Esophagus muscularis mucosa (tissue), 4 donors: ENCODE data around the gene EHD2. TPM values are rescaled to one million over a fixed set of nuclear protein-coding genes. Genes with fewer than 3 reads are reported as not detected.
"Not testable (repeated sequence)": the region's sequence is repeated elsewhere in the genome, so short reads cannot be mapped to it uniquely, and the experiment has no call there.

Experiments used
- DNase-seq: peaks from one replicate; pipeline ENCODE4 v3.0.0-alpha.2; 2017; ENCODE audit errors: extremely low spot score
- H3K27ac ChIP-seq, 4 donors: fragments of 200-600 bp; sonication (generic); replicated peaks in 1 of 4; 1 replicate in 3 of 4; 2 replicates in 1 of 4; pipeline ENCODE4 v1.5.1; 2016 to 2019; ENCODE audit warnings: mild to moderate bottlenecking in 1 of 4
- H3K27me3 ChIP-seq, 4 donors: fragments of 200-600 bp; sonication (generic); one replicate each; pipeline versions ENCODE4 v1.5.1 to v1.6.0; 2016 to 2019
- H3K36me3 ChIP-seq, 4 donors: fragments of 200-600 bp; sonication (generic); one replicate each; pipeline ENCODE4 v1.5.1; 2016 to 2019
- H3K4me1 ChIP-seq, 4 donors: fragments of 200-600 bp; sonication (generic); one replicate each; pipeline ENCODE4 v1.5.1; 2016 to 2019
- H3K4me3 ChIP-seq, 4 donors: fragments of 200-600 bp; sonication (generic); 1 replicate in 2 of 4; 2 replicates in 2 of 4; pipeline ENCODE4 v1.5.1; 2016 to 2019; ENCODE audit warnings: mild to moderate bottlenecking in 4 of 4, moderate library complexity in 1 of 4
- H3K9me3 ChIP-seq, 4 donors: fragments of 200-600 bp; sonication (generic); 1 replicate in 3 of 4; 2 replicates in 1 of 4; pipeline ENCODE4 v1.5.1; 2016 to 2019
- CTCF ChIP-seq, 3 experiments: fragments of 200-600 bp in 2 of 3; fragments of 450-650 bp in 1 of 3; sonication (generic) in 2 of 3; IDR thresholded peaks; one replicate each; pipeline ENCODE4 v1.5.1; 2017 to 2019; ENCODE audit warnings: antibody characterized with exemption in 3 of 3, mild to moderate bottlenecking in 2 of 3, moderate library complexity in 1 of 3
- EP300 ChIP-seq: sonication (generic); formaldehyde crosslinking; IDR thresholded peaks from one replicate; pipeline ENCODE4 v1.6.1; 2017; ENCODE audit warnings: antibody characterized with exemption
- POLR2A ChIP-seq: fragments of 450-650 bp; IDR thresholded peaks from one replicate; pipeline ENCODE4 v1.6.1; 2017; ENCODE audit warnings: antibody characterized with exemption, moderate library complexity, mild to moderate bottlenecking, low read depth
- POLR2AphosphoS5 ChIP-seq, 2 donors: sonication (generic); formaldehyde crosslinking; IDR thresholded peaks; one replicate each; pipeline ENCODE4 v1.6.1; 2017; ENCODE audit warnings: antibody characterized with exemption in 2 of 2
- WGBS: methylation state at CpG from one replicate; pipeline ENCODE4 v1.1.5; 2018; 5-methylcytosine and 5-hydroxymethylcytosine counted together
- intact Hi-C: fragments of 100-400 bp; cut with DNase I; formaldehyde crosslinking; loops from one replicate; pipeline ENCODE4 v1.15.1; 2023
- total RNA-seq, 4 donors: library from RNA; depleted of rRNA; stranded (reverse); fragments of >200 nt; gene quantifications; one replicate each; pipeline versions ENCODE4 v1.1.0 to v1.2.1, GENCODE V29; 2016

Gene EHD2
- total RNA-seq, 4 donors from 2014 or later = 154 to 444 (median 250) TPM

GRCh38 chr19:47762615-47763308 is 49.5 kb downstream of the EHD2 start:
- Histone ChIP-seq H3K4me3 (no peak overlapping the region), H3K9me3 (no peaks in the 10 kb centered on the region), H3K27me3 (no peaks in the 10 kb centered on the region), H3K36me3 (peaks cover 15 to 31% (median 26%) of the 10 kb centered on the region in 4 donors), H3K27ac (no peak overlapping the region), H3K4me1 (peaks cover 7 to 10% (median 9%) of the 10 kb centered on the region in 4 donors)
- 65% methylated on average over 18 of the region's 18 CpGs for WGBS
- intact Hi-C loops = no loop called here
- TF ChIP-seq EP300 = no peak
- no peak for TF ChIP-seq POLR2A
- TF ChIP-seq POLR2AphosphoS5 (IDR thresholded peaks at IDR 0.05) = peak; percentile 38 to 69
- DNase-seq = no peak

- intact Hi-C loops, H3K4me3 ChIP-seq, H3K9me3 ChIP-seq, DNase-seq, H3K27me3 ChIP-seq, H3K27ac ChIP-seq, H3K4me1 ChIP-seq: not testable (repeated sequence)
- H3K36me3 ChIP-seq = peaks cover 0 to 12% (median 8%) of the 10 kb centered on the region in 4 donors
- WGBS = 80% methylated on average over 3 of the region's 3 CpGs
Observed at GRCh38 chr19:47764705-47765104, 51.5 kb downstream of the EHD2 start.

- WGBS = 35% methylated on average over 18 of the region's 19 CpGs
- Histone ChIP-seq H3K27me3 (no peaks in the 10 kb centered on the region), H3K27ac (no peak overlapping the region), H3K4me3 (no peak overlapping the region), H3K4me1 (peaks cover 7 to 10% (median 9%) of the 10 kb centered on the region in 4 donors), H3K36me3 (peaks cover 0 to 1% (median 0%) of the 10 kb centered on the region in 4 donors), H3K9me3 (no peaks in the 10 kb centered on the region)
- intact Hi-C loops = loop anchor here (1.0 kb wide), 1 partner anchor 23 kb away; no protein-coding TSS in a partner anchor
- DNase-seq = no peak
- TF ChIP-seq CTCF (IDR thresholded peaks at IDR 0.05) = peak; percentile 80 to 90 (median 83)
- peak; percentile 7 to 17 for TF ChIP-seq POLR2AphosphoS5 (IDR thresholded peaks at IDR 0.05)
- no peak for TF ChIP-seq EP300
- no peak for TF ChIP-seq POLR2A
Observed at GRCh38 chr19:47765523-47766358, 52.5 kb downstream of the EHD2 start.

GRCh38 chr19:47766359-47766620 is 53.1 kb downstream of the EHD2 start:
- 78% methylated on average over 4 of the region's 7 CpGs for WGBS
- no peak overlapping the region for H3K4me3 ChIP-seq
- DNase-seq = no peak
- TF ChIP-seq POLR2AphosphoS5 (IDR thresholded peaks at IDR 0.05) (no peak), POLR2A (no peak), CTCF (IDR thresholded peaks at IDR 0.05) (no peak), EP300 (no peak)
- no peaks in the 10 kb centered on the region for H3K9me3 ChIP-seq
- intact Hi-C loops = loop anchor here (1.0 kb wide), 1 partner anchor 22 kb away; no protein-coding TSS in a partner anchor
- H3K27me3 ChIP-seq = no peaks in the 10 kb centered on the region
- H3K4me1 ChIP-seq = peaks cover 7 to 10% (median 9%) of the 10 kb centered on the region in 4 donors
- no peaks in the 10 kb centered on the region for H3K36me3 ChIP-seq
- H3K27ac ChIP-seq = no peak overlapping the region

GRCh38 chr19:47766670-47767069 is 53.4 kb downstream of the EHD2 start:
- Histone ChIP-seq H3K36me3 (no peaks in the 10 kb centered on the region), H3K4me1 (peaks cover 7 to 10% (median 9%) of the 10 kb centered on the region in 4 donors), H3K9me3 (no peaks in the 10 kb centered on the region), H3K27me3 (no peaks in the 10 kb centered on the region), H3K27ac (no peak overlapping the region), H3K4me3 (no peak overlapping the region)
- DNase-seq = no peak
- TF ChIP-seq CTCF (IDR thresholded peaks at IDR 0.05) = no peak
- TF ChIP-seq POLR2A = no peak
- TF ChIP-seq EP300 = no peak
- TF ChIP-seq POLR2AphosphoS5 (IDR thresholded peaks at IDR 0.05) = no peak
- WGBS = 79% methylated on average over 7 of the region's 7 CpGs
- intact Hi-C loops = loop anchor here (1.0 kb wide), 1 partner anchor 22 kb away; no protein-coding TSS in a partner anchor
